HEK293 (cell line): ENCODE data around the gene CKM.

Experiments
- CTCF ChIA-PET: fragments of 350-600 bp; formaldehyde crosslinking; extraction: SDS; loops from one replicate; lab custom pipeline; 2021; ENCODE audit warnings: antibody characterized with exemption; lab: Yijun Ruan, JAX
- POLR2A ChIA-PET: fragments of 300-600 bp; formaldehyde crosslinking; extraction: SDS; loops from one replicate; lab custom pipeline; 2020; ENCODE audit warnings: antibody characterized with exemption, inconsistent platforms; lab: Yijun Ruan, JAX
- H3K27ac ChIP-seq: fragments of 200-500 bp; sonication (Bioruptor generic); 2 replicates; pipeline ENCODE4 v1.5.1; 2014; ENCODE audit warnings: low read depth, low read length, control low read depth, inconsistent platforms; ENCODE audit errors: extremely low read depth
- H3K36me3 ChIP-seq, 2 experiments: fragments of 200-500 bp in 1 of 2; sonication (Bioruptor generic) in 1 of 2; 1 replicate in 1 of 2; 2 replicates in 1 of 2; pipeline ENCODE4 v1.5.1; 2014 to 2017; ENCODE audit warnings: inconsistent platforms in 2 of 2, low read length in 2 of 2; ENCODE audit not compliant: control insufficient read depth in 2 of 2, insufficient read depth in 1 of 2
- H3K4me1 ChIP-seq: fragments of 200-500 bp; sonication (Bioruptor generic); 2 replicates; pipeline ENCODE4 v1.5.1; 2014; ENCODE audit warnings: mild to moderate bottlenecking, low read length, inconsistent platforms; ENCODE audit not compliant: control insufficient read depth, insufficient read depth
- H3K4me3 ChIP-seq: 2 replicates; pipeline ENCODE4 v1.5.1; 2011; ENCODE audit warnings: low read depth, mild to moderate bottlenecking, control low read depth, low read length, moderate library complexity
- H3K9me3 ChIP-seq: fragments of 200-500 bp; sonication (Bioruptor generic); 2 replicates; pipeline ENCODE4 v1.5.1; 2014; ENCODE audit warnings: low read depth, low read length, inconsistent platforms; ENCODE audit not compliant: control insufficient read depth, insufficient read depth
- HOXD13 ChIP-seq: sonication (generic); formaldehyde crosslinking; IDR thresholded peaks from 2 replicates; pipeline ENCODE4 v1.8.0; 2022; ENCODE audit warnings: missing genetic modification reagents, borderline replicate concordance
- PATZ1 ChIP-seq: fragments of 450-650 bp; formaldehyde crosslinking; IDR thresholded peaks from 2 replicates; pipeline ENCODE4 v1.5.1; 2016; ENCODE audit warnings: missing biosample characterization, missing genetic modification characterization
- SP7 ChIP-seq: fragments of 450-650 bp; formaldehyde crosslinking; IDR thresholded peaks from 2 replicates; pipeline ENCODE4 v1.5.1; 2016; ENCODE audit warnings: missing biosample characterization, missing genetic modification characterization
- YY1 ChIP-seq: fragments of 450-650 bp; formaldehyde crosslinking; IDR thresholded peaks from 2 replicates; pipeline ENCODE4 v1.5.1; 2018; ENCODE audit warnings: missing biosample characterization, missing genetic modification characterization
- ZBTB49 ChIP-seq: fragments of 450-650 bp; formaldehyde crosslinking; IDR thresholded peaks from 2 replicates; pipeline ENCODE4 v1.5.1; 2016; ENCODE audit warnings: missing biosample characterization, missing genetic modification characterization, low read depth
- ZIC2 ChIP-seq: fragments of 450-650 bp; formaldehyde crosslinking; IDR thresholded peaks from 2 replicates; pipeline ENCODE4 v1.5.1; 2016; ENCODE audit warnings: missing biosample characterization, missing genetic modification characterization
- ZNF132 ChIP-seq: fragments of 450-650 bp; formaldehyde crosslinking; IDR thresholded peaks from 2 replicates; pipeline ENCODE4 v1.5.1; 2017; ENCODE audit warnings: missing biosample characterization, missing genetic modification characterization, borderline replicate concordance
- ZNF140 ChIP-seq: fragments of 450-650 bp; formaldehyde crosslinking; IDR thresholded peaks from 2 replicates; pipeline ENCODE4 v1.5.1; 2016; ENCODE audit warnings: missing biosample characterization, missing genetic modification characterization
- ZNF157 ChIP-seq: fragments of 450-650 bp; formaldehyde crosslinking; IDR thresholded peaks from 2 replicates; pipeline ENCODE4 v1.5.1; 2016; ENCODE audit warnings: missing biosample characterization, missing genetic modification characterization
- ZNF175 ChIP-seq: fragments of 450-650 bp; formaldehyde crosslinking; IDR thresholded peaks from 2 replicates; pipeline ENCODE4 v1.5.1; 2016; ENCODE audit warnings: missing biosample characterization, missing genetic modification characterization
- ZNF223 ChIP-seq: fragments of 450-650 bp; formaldehyde crosslinking; IDR thresholded peaks from 2 replicates; pipeline ENCODE4 v1.5.1; 2016; ENCODE audit warnings: missing biosample characterization, missing genetic modification characterization
- ZNF335 ChIP-seq: fragments of 450-650 bp; formaldehyde crosslinking; conservative IDR thresholded peaks from 2 replicates; pipeline ENCODE4 v1.5.1; 2016; ENCODE audit warnings: missing biosample characterization, missing genetic modification characterization
- ZNF366 ChIP-seq: fragments of 450-650 bp; formaldehyde crosslinking; conservative IDR thresholded peaks from 2 replicates; pipeline ENCODE4 v1.5.1; 2016; ENCODE audit warnings: missing biosample characterization, missing genetic modification characterization
- ZNF416 ChIP-seq: fragments of 450-650 bp; formaldehyde crosslinking; IDR thresholded peaks from 2 replicates; pipeline ENCODE4 v1.5.1; 2016; ENCODE audit warnings: missing biosample characterization, missing genetic modification characterization
- ZNF518A ChIP-seq: fragments of 450-650 bp; formaldehyde crosslinking; conservative IDR thresholded peaks from 2 replicates; pipeline ENCODE4 v1.5.1; 2016; ENCODE audit warnings: low read depth, missing biosample characterization, missing genetic modification characterization
- ZNF654 ChIP-seq: fragments of 450-650 bp; formaldehyde crosslinking; IDR thresholded peaks from 2 replicates; pipeline ENCODE4 v1.5.1; 2016; ENCODE audit warnings: low read depth, missing biosample characterization, missing genetic modification characterization
- ZNF791 ChIP-seq: fragments of 450-650 bp; formaldehyde crosslinking; IDR thresholded peaks from 2 replicates; pipeline ENCODE4 v1.5.1; 2016; ENCODE audit warnings: missing biosample characterization, missing genetic modification characterization
- TF ChIP-seq, protein P1 (sequence below): fragments of 450-650 bp; formaldehyde crosslinking; IDR thresholded peaks from 2 replicates; pipeline ENCODE4 v1.5.1; 2016; ENCODE audit warnings: missing biosample characterization, missing genetic modification characterization
- TF ChIP-seq, protein P2 (sequence below): fragments of 450-650 bp; formaldehyde crosslinking; IDR thresholded peaks from 2 replicates; pipeline ENCODE4 v1.5.1; 2016; ENCODE audit warnings: missing biosample characterization, missing genetic modification characterization

CKM gene

GRCh38 chr19:45302416-45302815 lies 20.3 kb downstream of the CKM start (continued):
- no peak for TF ChIP-seq ZBTB49 (tag by site-specific recombination)
- TF ChIP-seq ZNF223 (tag by site-specific recombination) = no peak

DNA sequence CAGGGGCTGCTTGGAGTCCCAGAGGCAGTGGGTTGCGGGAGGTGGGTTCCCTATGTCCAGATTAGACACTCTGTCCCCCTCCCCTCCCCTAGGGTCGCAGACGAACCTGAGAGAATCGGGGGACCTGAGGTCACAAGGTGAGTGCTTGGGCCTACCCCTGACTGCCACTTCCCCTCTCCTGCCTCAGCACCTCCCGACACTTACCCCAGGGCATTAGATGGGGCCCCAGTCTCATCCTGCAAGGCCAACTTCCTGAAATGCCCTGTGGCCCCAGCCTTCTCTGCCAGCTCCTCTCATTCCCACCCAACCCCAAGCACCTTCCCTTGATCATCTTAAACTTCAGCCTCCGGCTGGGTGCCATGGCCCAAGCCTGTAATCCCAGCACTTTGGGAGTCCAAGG lies 23.0 kb downstream of the CKM start:
- peaks cover 23 to 60% of the 10 kb centered on the region in 2 experiments for H3K36me3 ChIP-seq
- POLR2A ChIA-PET = interaction anchor here (0.6 kb wide), 1 partner anchor 14 kb away, joined by 4 read pairs; no protein-coding TSS in a partner anchor
- no peak overlapping the region for H3K4me3 ChIP-seq
- CTCF ChIA-PET = no interaction called here
- no peaks in the 10 kb centered on the region for H3K4me1 ChIP-seq
- H3K9me3 ChIP-seq = no peaks in the 10 kb centered on the region
- TF ChIP-seq ZNF791 (tag by site-specific recombination) = no peak
- no peak for TF ChIP-seq ZIC2 (tag by site-specific recombination)
- TF ChIP-seq ZNF223 (tag by site-specific recombination) = no peak
- TF ChIP-seq ZNF175 (tag by site-specific recombination) = no peak
- TF ChIP-seq, protein P1, sequence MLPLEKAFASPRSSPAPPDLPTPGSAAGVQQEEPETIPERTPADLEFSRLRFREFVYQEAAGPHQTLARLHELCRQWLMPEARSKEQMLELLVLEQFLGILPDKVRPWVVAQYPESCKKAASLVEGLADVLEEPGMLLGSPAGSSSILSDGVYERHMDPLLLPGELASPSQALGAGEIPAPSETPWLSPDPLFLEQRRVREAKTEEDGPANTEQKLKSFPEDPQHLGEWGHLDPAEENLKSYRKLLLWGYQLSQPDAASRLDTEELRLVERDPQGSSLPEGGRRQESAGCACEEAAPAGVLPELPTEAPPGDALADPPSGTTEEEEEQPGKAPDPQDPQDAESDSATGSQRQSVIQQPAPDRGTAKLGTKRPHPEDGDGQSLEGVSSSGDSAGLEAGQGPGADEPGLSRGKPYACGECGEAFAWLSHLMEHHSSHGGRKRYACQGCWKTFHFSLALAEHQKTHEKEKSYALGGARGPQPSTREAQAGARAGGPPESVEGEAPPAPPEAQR (tag by site-specific recombination) = no peak
- TF ChIP-seq ZNF140 (tag by site-specific recombination) = no peak
- no peak for TF ChIP-seq ZNF366 (tag by site-specific recombination)
- TF ChIP-seq, protein P2, sequence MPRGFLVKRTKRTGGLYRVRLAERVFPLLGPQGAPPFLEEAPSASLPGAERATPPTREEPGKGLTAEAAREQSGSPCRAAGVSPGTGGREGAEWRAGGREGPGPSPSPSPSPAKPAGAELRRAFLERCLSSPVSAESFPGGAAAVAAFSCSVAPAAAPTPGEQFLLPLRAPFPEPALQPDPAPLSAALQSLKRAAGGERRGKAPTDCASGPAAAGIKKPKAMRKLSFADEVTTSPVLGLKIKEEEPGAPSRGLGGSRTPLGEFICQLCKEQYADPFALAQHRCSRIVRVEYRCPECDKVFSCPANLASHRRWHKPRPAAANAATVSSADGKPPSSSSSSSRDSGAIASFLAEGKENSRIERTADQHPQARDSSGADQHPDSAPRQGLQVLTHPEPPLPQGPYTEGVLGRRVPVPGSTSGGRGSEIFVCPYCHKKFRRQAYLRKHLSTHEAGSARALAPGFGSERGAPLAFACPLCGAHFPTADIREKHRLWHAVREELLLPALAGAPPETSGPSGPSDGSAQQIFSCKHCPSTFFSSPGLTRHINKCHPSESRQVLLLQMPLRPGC (tag by site-specific recombination) = no peak
- TF ChIP-seq HOXD13 (CRISPR knock-in tag) = no peak
- no peak for TF ChIP-seq PATZ1
- TF ChIP-seq ZNF654 = no peak
- TF ChIP-seq ZNF132 (tag by site-specific recombination) = no peak
- no peak for TF ChIP-seq ZNF416
- no peak for TF ChIP-seq ZNF335 (tag by site-specific recombination)
- TF ChIP-seq YY1 (tag by site-specific recombination) = no peak
- no peak for TF ChIP-seq ZNF518A (tag by site-specific recombination)
- no peak for TF ChIP-seq SP7 (tag by site-specific recombination)
- TF ChIP-seq ZNF157 (tag by site-specific recombination) = no peak
- TF ChIP-seq, all 188 proteins: peak for 0
- H3K27ac ChIP-seq = 0 out of 2 replicates have a peak overlapping the region, but pooled peaks have one; percentile 3
